ENCODE results near the gene KIF22. TPM values are rescaled to one million over a fixed set of nuclear protein-coding genes. Genes with fewer than 3 reads are reported as not detected.
"Not testable (repeated sequence)": the region's sequence is repeated elsewhere in the genome, so short reads cannot be mapped to it uniquely, and the experiment has no call there.

Gene KIF22
- polyA plus RNA-seq, 2 of the 4 experiments (the other 2 are of a cell fraction): 64.3 to 73.7 TPM

GRCh38 chr16:29757950-29758466 is 32.5 kb upstream of the KIF22 start:
- no peak overlapping the region for H3K4me3 ChIP-seq
- WGBS (ENCODE audit: missing lambda C conversion rate): 69% methylated on average over 6 of the region's 6 CpGs
- FAIRE-seq: no peak
- ChIA-PET CTCF (interaction anchor here (1.0 kb wide), 1 partner anchor 43 kb away, joined by 3 read pairs; no protein-coding TSS in a partner anchor), POLR2A (no interaction called here)
- 0 out of 3 replicates have a peak overlapping the region, but pooled peaks have one; percentile 18 for H3K4me2 ChIP-seq
- H3K4me1 ChIP-seq: peaks cover 5% of the 10 kb centered on the region; the same call in 1 of the 3 replicates
- DNase-seq (ENCODE audit: low read depth in 1 of 2, low spot score in 1 of 2): no peak
- no peaks in the 10 kb centered on the region for H3K9me3 ChIP-seq
- H3K27ac ChIP-seq: 0 out of 6 replicates have a peak overlapping the region, but pooled peaks of 1 of the 2 experiments have one; percentile 45
- no peak for TF ChIP-seq CHD2 (IDR thresholded peaks at IDR 0.05; ENCODE audit: low read length, partially characterized antibody)
- peak in 1 of 2 experiments; percentile 31; a peak in 2 of 6 replicates for ATAC-seq

DNA sequence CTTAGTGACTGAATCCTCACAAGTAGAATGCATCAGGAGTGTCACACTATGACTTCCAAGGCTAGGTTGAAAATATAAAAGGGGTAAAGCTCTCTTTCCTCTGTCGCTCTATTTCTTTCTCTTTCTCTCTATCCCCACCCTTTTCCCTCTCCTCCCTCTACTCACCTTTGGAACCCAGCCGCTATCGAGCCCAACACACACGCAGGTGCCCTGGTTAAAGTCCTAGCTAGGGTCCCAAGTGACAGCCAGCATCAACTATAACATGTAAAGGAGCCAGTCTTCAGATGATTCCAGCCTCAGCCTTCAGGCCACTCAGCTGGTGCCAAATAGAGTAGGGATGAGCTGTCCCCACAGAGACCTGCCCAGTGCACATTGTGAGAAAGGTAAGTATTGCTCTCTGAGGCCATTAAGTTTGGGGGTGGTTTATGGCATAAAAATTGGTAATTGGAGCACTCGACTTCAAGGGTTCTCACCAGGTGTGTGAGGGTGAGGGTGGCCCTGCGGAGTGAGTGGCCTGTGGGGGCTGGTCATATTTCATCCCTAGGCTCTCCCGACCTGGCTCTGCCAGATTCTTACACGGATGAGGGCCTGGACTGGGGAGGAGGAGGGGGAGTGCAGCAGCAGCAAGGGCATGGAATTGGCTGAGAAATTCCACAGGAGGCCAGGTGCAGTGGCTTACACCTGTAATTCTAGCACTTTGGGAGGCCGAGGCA is 29.8 kb upstream of the KIF22 start:
- POLR2A ChIA-PET: no interaction called here
- ATAC-seq (no peak), FAIRE-seq (no peak), DNase-seq (ENCODE audit: low read depth in 1 of 2, low spot score in 1 of 2) (no peak)
- H3K27ac ChIP-seq: no peak overlapping the region
- H3K4me2 ChIP-seq: no peak overlapping the region
- H3K9me3 ChIP-seq: no peaks in the 10 kb centered on the region
- TF ChIP-seq EHMT2 (IDR thresholded peaks at IDR 0.05; ENCODE audit: low read depth): no peak
- no peak for TF ChIP-seq EHF (CRISPR knock-in tag; IDR thresholded peaks at IDR 0.05)
- TF ChIP-seq PHF8 (IDR thresholded peaks at IDR 0.05; ENCODE audit: borderline replicate concordance, low read depth): no peak
- TF ChIP-seq, protein P1, sequence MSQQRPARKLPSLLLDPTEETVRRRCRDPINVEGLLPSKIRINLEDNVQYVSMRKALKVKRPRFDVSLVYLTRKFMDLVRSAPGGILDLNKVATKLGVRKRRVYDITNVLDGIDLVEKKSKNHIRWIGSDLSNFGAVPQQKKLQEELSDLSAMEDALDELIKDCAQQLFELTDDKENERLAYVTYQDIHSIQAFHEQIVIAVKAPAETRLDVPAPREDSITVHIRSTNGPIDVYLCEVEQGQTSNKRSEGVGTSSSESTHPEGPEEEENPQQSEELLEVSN (IDR thresholded peaks at IDR 0.05; ENCODE audit: borderline replicate concordance, low read depth): no peak
- no peak for TF ChIP-seq GATA3 (IDR thresholded peaks at IDR 0.05; ENCODE audit: borderline replicate concordance)
- TF ChIP-seq CEBPB (IDR thresholded peaks at IDR 0.05): no peak
- TF ChIP-seq MYC (IDR thresholded peaks at IDR 0.05; ENCODE audit: borderline replicate concordance, low read length): no peak
- no peak for TF ChIP-seq BHLHE40 (IDR thresholded peaks at IDR 0.05; ENCODE audit: low read depth, low read length)
- TF ChIP-seq CHD2 (IDR thresholded peaks at IDR 0.05; ENCODE audit: low read length, partially characterized antibody): no peak
- no peak for TF ChIP-seq TFCP2L1 (CRISPR knock-in tag; IDR thresholded peaks at IDR 0.05)
- no peak for TF ChIP-seq KDM5A (IDR thresholded peaks at IDR 0.05)
- TF ChIP-seq RCOR1 (IDR thresholded peaks at IDR 0.05; ENCODE audit: low read depth, low read length): no peak
- TF ChIP-seq RARB (CRISPR knock-in tag; IDR thresholded peaks at IDR 0.05): no peak
- no peak for TF ChIP-seq JUNB (IDR thresholded peaks at IDR 0.05)
- no peak for TF ChIP-seq EP300 (IDR thresholded peaks at IDR 0.05)
- TF ChIP-seq ZNF302 (CRISPR knock-in tag; IDR thresholded peaks at IDR 0.05): no peak
- TF ChIP-seq RNF2 (IDR thresholded peaks at IDR 0.05; ENCODE audit: borderline replicate concordance, low read depth): no peak
- no peak for TF ChIP-seq TP53 (CRISPR knock-in tag; IDR thresholded peaks at IDR 0.05)
- H3K4me1 ChIP-seq: peaks cover 5% of the 10 kb centered on the region; the same call in 1 of the 3 replicates
- CTCF ChIA-PET: interaction anchor here (0.6 to 0.9 kb wide), 2 partner anchors 9 to 1628 kb away, joined by 3 read pairs; no protein-coding TSS in a partner anchor
- no peak overlapping the region for H3K4me3 ChIP-seq
- 82% methylated on average over 9 of the region's 9 CpGs for WGBS (ENCODE audit: missing lambda C conversion rate)

DNA sequence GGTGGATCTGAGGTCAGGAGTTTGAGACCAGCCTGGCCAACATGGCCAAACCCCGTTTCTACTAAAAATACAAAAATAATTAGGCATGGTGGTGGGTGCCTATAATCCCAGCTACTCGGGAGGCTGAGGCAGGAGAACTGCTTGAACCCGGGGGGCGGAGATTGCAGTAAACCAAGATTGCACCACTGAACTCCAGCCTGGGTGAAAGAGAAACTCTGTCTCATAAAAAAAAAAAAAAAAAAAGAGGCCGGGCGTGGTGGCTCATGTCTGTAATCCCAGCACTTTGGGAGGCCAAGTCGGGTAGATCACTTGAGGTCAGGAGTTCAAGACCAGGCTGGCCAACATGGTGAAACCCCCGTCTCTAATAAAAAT is 29.3 kb upstream of the KIF22 start:
- DNase-seq (ENCODE audit: low read depth in 1 of 2, low spot score in 1 of 2); H3K9me3 ChIP-seq; ATAC-seq; H3K4me2 ChIP-seq; FAIRE-seq; POLR2A ChIA-PET; H3K27ac ChIP-seq; H3K4me1 ChIP-seq; H3K4me3 ChIP-seq: not testable (repeated sequence)
- CTCF ChIA-PET: interaction anchor here (0.6 to 0.9 kb wide), 2 partner anchors 8 to 1629 kb away, joined by 3 read pairs; no protein-coding TSS in a partner anchor
- WGBS (ENCODE audit: missing lambda C conversion rate): 58% methylated on average over 8 of the region's 8 CpGs

GRCh38 chr16:29761882-29762281 is 28.7 kb upstream of the KIF22 start:
- ChIA-PET CTCF (no interaction called here), POLR2A (no interaction called here)
- DNase-seq (ENCODE audit: low read depth in 1 of 2, low spot score in 1 of 2) (no peak), FAIRE-seq (no peak), ATAC-seq (no peak)
- Histone ChIP-seq H3K4me1 (peaks cover 5% of the 10 kb centered on the region; the same call in 1 of the 3 replicates), H3K27ac (no peak overlapping the region), H3K9me3 (no peaks in the 10 kb centered on the region), H3K4me3 (no peak overlapping the region), H3K4me2 (no peak overlapping the region)
- WGBS (ENCODE audit: missing lambda C conversion rate): 80% methylated on average over 5 of the region's 6 CpGs
- TF ChIP-seq EHF (CRISPR knock-in tag; IDR thresholded peaks at IDR 0.05): no peak
- TF ChIP-seq CBX2 (IDR thresholded peaks at IDR 0.05; ENCODE audit: borderline replicate concordance, low read depth): no peak
- no peak for TF ChIP-seq ZNF302 (CRISPR knock-in tag; IDR thresholded peaks at IDR 0.05)
- TF ChIP-seq REST (IDR thresholded peaks at IDR 0.05): no peak
